Upper lobe of left lung (tissue), 6 donors: ENCODE measurements around the gene ABCC6. TPM values are rescaled to one million over a fixed set of nuclear protein-coding genes. Genes with fewer than 3 reads are reported as not detected.
"Not testable (repeated sequence)": the region's sequence is repeated elsewhere in the genome, so short reads cannot be mapped to it uniquely, and the experiment has no call there.

Experiments used
- ATAC-seq, 2 donors: fragments of 200-7000 bp; cut with Tn5 transposase; one replicate each; pipeline ENCODE4 v1.9.1; 2022; ENCODE audit warnings: mild to moderate bottlenecking in 2 of 2, moderate library complexity in 2 of 2; ENCODE audit not compliant: low FRiP score in 2 of 2
- DNase-seq, 2 donors: peaks; one replicate each; pipeline ENCODE4 v3.0.0-alpha.2; 2019 to 2020
- H3K27ac ChIP-seq, 4 donors: fragments of 200-600 bp; sonication (generic); one replicate each; pipeline ENCODE4 v1.5.1; 2016 to 2019
- H3K27me3 ChIP-seq, 4 donors: fragments of 200-600 bp; sonication (generic); one replicate each; pipeline ENCODE4 v1.5.1; 2017 to 2019
- H3K36me3 ChIP-seq, 4 donors: fragments of 200-600 bp; sonication (generic); one replicate each; pipeline ENCODE4 v1.5.1; 2016 to 2019
- H3K4me1 ChIP-seq, 4 donors: fragments of 200-600 bp; sonication (generic); one replicate each; pipeline ENCODE4 v1.5.1; 2018 to 2019
- H3K4me3 ChIP-seq, 4 donors: fragments of 200-600 bp; sonication (generic); one replicate each; pipeline ENCODE4 v1.5.1; 2017 to 2019; ENCODE audit warnings: mild to moderate bottlenecking in 2 of 4, moderate library complexity in 1 of 4
- H3K9me3 ChIP-seq, 4 donors: fragments of 200-600 bp; sonication (generic); one replicate each; pipeline ENCODE4 v1.5.1; 2018 to 2019
- WGBS, 2 donors: methylation state at CpG; one replicate each; pipeline ENCODE4 v1.1.5; 2017 to 2018; 5-methylcytosine and 5-hydroxymethylcytosine counted together
- total RNA-seq, 6 donors: library from RNA; depleted of rRNA in 4 of 6; stranded (reverse); fragments of >200 nt in 4 of 6; gene quantifications; one replicate each; pipeline versions ENCODE4 v1.1.0 to v1.2.1, GENCODE V29; 2016 to 2021
- donor health status: DM: no; HTN: no; CAD: no; lungs with moderate emphysema.
- donor health status: DM: no; HTN: yes; CAD: no; lungs with severe emphysema.

The ABCC6 gene
- 100 to 1,000 TPM in 1 of 6 donors, 10 to 100 TPM in 5; 31.9 to 148 (median 41.8) TPM for total RNA-seq

DNA sequence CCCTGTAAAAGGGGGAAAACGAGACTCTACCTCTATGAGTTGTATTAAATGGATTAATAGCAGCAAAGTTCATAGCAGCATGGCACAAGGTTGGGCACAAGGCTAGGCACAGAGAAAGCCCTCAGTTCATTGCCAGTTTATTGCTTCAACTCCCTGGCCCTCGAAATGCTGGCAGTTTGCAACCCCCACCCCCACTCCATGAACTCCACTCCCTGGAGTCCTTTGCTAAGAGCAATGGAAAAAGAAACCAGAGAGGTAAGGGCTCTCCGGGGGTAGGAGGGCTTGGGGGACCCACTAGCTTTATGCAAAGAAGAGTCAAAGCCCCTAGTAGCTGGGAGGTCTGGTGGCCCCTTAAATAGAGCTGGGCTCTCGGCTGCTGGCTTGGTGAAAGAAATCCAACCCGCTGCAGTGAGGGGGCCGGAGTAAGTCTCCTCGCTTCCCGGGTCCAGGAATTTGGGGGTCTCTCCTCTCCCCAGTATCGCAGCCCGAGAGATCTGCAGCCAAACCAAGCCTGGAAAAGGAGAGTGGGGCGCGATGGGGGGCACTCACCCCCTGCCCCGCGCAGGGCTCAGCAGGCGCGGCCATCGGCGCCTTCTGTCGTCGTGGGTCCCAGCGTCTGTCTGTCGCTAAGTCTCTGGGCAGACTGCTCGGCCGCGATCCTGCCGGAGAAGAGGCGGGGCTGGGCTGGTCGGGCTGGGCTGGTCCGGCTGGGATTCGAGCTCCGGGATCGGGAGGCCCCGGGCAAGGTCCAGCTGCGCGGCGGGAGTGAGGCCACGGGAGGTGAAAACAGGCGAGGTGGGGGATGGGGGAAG is at the start of gene ABCC6:
Gene ABCC6 (minus strand): TSS at position 645 of the 812 bp plus-strand sequence. CDS start 60 bp downstream, at position 585.
- H3K4me1 ChIP-seq, H3K36me3 ChIP-seq, H3K9me3 ChIP-seq, H3K27me3 ChIP-seq, DNase-seq: not testable (repeated sequence)
- H3K27ac ChIP-seq = peak within 1 kb of the TSS in 3 of 4 donors; percentile 4 to 58 (median 40)
- H3K4me3 ChIP-seq = peak within 1 kb of the TSS in 3 of 4 donors; percentile 33 to 41 (median 40)
- 45 to 93% methylated on average over 1 of the region's 38 CpGs for WGBS, 2 donors
- ATAC-seq = peak; percentile 95 to 96

DNA sequence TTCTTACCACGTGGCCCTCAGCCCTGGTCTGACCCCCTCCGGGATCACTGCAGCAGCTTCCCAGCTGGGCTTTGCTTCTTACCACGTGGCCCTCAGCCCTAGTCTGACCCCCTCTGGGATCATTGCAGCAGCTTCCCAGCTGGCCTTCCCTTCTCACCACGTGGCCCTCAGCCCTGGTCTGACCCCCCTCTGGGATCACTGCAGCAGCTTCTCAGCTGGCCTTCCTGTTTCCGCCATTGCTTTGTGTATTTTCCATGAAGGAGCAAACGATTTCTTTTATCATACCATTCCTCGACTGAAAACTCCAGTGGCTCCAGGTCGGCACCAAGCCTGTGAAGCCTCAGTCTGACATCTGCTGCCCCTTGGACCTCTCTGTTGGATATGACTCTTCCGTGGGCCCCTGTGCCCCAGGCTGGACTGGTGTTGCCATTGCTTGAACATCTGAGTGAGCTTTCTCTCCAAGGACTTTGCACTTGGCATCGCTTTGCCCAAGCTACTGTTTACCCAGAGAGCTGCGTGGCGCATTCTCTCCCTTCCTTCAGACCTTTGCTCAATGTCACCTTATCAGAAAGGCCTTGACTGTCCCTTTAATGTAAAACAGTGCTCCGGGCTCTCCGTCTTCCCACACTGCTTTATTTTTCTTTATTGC is 49.4 kb upstream of the ABCC6 start:
- WGBS, 2 donors = no CpG with 5 or more reads among the region's 14 CpGs
- H3K4me3 ChIP-seq, H3K27ac ChIP-seq, H3K36me3 ChIP-seq, ATAC-seq, H3K9me3 ChIP-seq, H3K4me1 ChIP-seq, DNase-seq, H3K27me3 ChIP-seq: not testable (repeated sequence)

DNA sequence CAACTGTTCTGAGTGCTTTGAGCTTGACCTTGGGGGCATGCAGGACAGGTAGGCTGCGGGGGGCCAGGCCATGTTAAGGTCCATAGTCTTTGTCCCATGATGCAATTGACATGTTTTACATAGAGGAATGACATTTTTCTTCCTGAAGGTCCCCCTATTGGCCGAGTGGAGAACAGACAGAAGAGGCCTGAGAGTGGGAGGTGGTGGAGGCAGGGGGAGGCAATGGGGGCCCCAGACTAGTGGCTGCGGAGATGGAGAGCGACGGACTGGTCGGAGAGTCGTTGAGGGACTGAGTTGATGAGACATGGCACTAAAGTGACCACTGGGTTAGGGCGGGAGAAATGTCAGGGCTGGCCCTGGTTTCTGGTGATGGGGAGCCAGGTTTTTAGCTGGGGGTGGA is 48.4 kb upstream of the ABCC6 start:
- not testable (repeated sequence) for H3K4me1 ChIP-seq, H3K27ac ChIP-seq, H3K36me3 ChIP-seq, H3K9me3 ChIP-seq, H3K4me3 ChIP-seq, DNase-seq, ATAC-seq, H3K27me3 ChIP-seq
- no CpG with 5 or more reads among the region's 8 CpGs for WGBS, 2 donors

DNA sequence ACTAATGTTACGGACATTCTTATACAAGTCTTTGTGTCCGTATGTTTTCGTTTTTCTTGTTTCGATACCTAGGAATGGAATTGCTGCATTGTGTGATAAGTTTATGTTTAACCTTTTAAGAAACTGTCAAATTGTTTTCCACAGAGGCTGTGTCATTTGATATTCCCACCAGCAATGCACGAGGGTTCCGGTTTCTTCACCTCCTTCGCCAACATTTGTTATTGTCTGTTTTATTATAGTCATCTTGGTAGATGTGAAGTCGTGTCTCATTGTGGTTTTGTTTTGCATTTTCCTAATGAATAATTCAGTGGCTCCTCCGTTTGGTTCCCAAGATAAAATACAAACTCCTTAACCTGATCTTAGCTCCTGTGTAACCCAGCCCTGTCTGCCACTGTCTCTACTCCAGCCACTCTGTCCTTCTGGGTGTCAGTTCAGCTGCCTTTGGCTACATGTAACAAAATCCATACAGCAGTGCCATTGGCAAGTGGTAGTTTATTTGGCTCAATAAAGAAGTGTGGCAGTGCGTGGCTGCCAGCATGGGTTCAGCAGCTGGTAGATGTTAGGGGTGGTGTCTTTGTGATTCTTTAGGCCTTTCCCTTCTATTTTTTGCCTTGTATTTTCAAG is 45.0 kb upstream of the ABCC6 start:
- DNase-seq, H3K36me3 ChIP-seq, H3K27ac ChIP-seq, H3K27me3 ChIP-seq, ATAC-seq, H3K4me3 ChIP-seq, H3K9me3 ChIP-seq, H3K4me1 ChIP-seq: not testable (repeated sequence)
- 96 to 97% methylated on average over 9 of the region's 10 CpGs for WGBS, 2 donors

DNA sequence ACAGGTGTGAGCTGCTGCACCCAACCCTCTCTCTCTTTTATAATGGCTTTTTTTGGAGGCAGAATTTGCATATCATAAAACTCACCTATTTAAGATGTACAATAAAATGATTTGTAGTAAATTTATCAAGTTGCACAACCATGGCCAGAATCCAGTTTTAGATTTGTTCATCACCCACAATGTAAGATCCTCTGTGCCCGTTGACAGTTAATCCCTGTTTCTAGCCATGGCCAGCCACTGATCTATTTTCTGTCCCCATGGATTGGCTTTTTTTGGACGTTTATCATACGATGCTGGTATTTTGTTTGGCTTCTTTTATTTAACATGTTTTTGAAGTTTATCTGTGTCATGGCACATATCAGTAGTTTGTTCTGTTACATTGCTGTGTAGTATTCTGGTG is 44.4 kb upstream of the ABCC6 start:
- ATAC-seq, DNase-seq, H3K27ac ChIP-seq, H3K27me3 ChIP-seq, H3K4me3 ChIP-seq, H3K9me3 ChIP-seq, H3K4me1 ChIP-seq, H3K36me3 ChIP-seq: not testable (repeated sequence)
- no CpG with 5 or more reads among the region's 3 CpGs for WGBS, 2 donors

DNA sequence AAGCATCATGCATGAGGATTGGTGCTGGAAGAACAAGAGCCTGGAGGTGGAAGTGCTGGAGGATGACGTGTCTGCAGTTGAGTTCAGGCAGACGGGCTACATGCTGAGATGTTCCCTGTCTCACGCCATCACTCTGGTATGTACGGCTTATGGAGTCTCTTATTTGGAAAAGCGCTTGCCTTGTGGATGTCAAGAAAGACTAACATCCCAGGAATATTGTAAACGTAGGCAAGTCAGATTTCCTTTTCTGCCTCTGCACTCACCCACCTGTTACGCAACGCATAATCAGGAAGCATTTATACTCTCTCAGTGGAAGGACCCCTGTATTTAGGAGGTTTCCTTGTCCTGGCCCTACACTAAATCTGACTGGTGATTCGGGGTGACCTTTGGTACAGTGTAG is 41.8 kb upstream of the ABCC6 start:
- WGBS, 2 donors = 68 to 76% methylated on average over 5 of the region's 9 CpGs
- not testable (repeated sequence) for H3K27ac ChIP-seq, ATAC-seq, H3K4me1 ChIP-seq, H3K27me3 ChIP-seq, DNase-seq, H3K9me3 ChIP-seq, H3K36me3 ChIP-seq, H3K4me3 ChIP-seq

DNA sequence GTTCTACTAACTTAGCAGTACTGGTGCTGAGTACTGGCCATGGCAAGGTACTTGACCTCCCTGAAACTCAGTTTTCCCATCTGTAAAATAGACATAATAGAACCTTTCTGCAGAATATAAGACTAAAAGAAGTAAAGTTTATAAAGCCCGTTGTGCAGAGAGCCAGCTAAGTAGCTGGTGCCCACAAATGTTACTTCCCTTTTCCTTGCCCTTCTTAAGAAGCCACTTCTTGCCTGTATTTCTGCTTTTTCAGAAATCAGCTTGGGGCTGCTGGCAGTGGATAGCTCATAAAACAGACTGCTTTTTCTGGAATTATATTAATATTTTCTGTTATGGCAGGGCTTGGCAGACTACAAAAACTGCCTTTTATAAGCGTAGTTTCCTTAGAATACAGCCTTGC is 40.7 kb upstream of the ABCC6 start:
- WGBS, 2 donors = 40% methylated on average over 1 of the region's 2 CpGs; no CpG with 5 or more reads in 1 of the 2 donors
- H3K36me3 ChIP-seq, H3K27me3 ChIP-seq, H3K4me3 ChIP-seq, H3K4me1 ChIP-seq, H3K9me3 ChIP-seq, DNase-seq, H3K27ac ChIP-seq: not testable (repeated sequence)
- peak in 1 of 2 donors; percentile 26 for ATAC-seq

DNA sequence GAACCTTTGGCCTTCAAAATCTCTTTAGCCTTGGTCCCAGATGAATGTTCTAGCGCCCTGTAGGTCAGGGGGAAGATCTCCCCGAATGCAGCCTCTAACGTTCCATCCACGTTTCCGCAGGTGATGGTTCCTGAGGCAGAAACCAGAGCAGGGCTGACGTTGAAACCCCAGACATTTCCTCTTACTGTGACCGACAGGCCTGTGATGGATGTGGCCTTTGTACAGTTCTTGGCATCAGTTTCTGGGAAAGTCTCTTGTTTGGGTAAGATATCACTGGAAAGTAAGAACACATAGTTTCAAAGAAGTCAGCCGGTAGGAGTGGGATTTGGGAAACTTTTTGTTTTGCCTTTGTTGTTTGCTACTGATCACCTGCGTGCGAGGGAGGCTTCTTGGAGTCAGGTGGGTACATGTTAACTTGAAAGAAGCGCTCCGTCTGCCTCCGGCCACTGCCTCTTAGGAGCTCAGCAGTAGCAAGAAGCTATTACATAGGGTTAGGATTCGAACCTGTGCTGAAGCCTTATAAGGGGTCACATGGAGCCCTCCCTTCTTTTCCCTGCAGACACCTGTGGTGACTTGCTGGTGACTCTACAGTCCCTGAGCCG is 39.8 kb upstream of the ABCC6 start:
- not testable (repeated sequence) for H3K27me3 ChIP-seq, H3K27ac ChIP-seq, H3K9me3 ChIP-seq, DNase-seq, H3K4me3 ChIP-seq, ATAC-seq, H3K4me1 ChIP-seq, H3K36me3 ChIP-seq
- whole genome bisulfite sequencing, 2 donors = 76 to 78% methylated on average over 4 to 7 of the region's 15 CpGs

DNA sequence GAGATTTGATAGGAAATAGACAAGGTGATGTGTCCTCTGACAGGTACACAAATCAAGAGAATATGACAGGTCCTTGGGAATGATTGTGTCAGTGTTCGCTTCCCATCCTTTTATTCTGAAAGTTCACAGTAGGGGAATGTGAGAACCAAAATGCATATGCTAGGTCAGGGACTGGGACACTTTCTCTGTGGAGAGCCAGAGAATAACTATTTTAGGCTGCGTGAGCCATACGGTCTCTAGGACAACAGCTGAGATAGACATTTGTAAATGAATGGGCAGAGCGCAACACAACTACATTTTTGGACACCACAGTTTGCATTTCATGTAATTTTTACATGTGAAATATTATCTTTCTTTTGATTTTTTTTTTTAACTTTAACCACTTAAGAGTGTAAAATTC is 36.7 kb upstream of the ABCC6 start:
- not testable (repeated sequence) for H3K4me1 ChIP-seq, H3K4me3 ChIP-seq, H3K27me3 ChIP-seq, DNase-seq, H3K9me3 ChIP-seq, H3K27ac ChIP-seq, ATAC-seq, H3K36me3 ChIP-seq
- WGBS, 2 donors = 100% methylated on average over 1 of the region's 4 CpGs; no CpG with 5 or more reads in 1 of the 2 donors

DNA sequence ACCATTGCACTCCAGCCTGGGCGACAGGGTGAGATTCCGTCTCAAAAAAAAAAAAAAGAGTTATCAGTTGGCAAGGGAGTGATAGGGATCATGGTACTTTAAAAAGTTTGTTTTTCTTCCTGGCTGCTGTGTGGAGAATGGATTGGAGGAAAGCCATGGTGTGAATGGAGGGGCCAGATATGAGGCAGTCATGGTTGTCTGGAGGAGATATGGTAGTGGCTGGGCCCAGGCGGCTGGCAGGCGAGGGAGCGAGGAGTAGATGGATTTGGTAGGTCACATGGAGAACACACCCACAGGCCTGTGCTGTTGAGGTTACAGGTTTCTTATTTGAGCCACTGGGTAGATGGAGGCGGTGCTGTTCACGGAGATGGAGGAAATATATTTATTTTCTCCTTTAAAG is 35.5 kb upstream of the ABCC6 start:
- WGBS, 2 donors = 77 to 78% methylated on average over 4 to 7 of the region's 7 CpGs
- DNase-seq (peak in 1 of 2 donors; percentile 46), ATAC-seq (peak in 1 of 2 donors; percentile 44)
- not testable (repeated sequence) for H3K27me3 ChIP-seq, H3K9me3 ChIP-seq, H3K36me3 ChIP-seq, H3K4me3 ChIP-seq, H3K4me1 ChIP-seq, H3K27ac ChIP-seq

DNA sequence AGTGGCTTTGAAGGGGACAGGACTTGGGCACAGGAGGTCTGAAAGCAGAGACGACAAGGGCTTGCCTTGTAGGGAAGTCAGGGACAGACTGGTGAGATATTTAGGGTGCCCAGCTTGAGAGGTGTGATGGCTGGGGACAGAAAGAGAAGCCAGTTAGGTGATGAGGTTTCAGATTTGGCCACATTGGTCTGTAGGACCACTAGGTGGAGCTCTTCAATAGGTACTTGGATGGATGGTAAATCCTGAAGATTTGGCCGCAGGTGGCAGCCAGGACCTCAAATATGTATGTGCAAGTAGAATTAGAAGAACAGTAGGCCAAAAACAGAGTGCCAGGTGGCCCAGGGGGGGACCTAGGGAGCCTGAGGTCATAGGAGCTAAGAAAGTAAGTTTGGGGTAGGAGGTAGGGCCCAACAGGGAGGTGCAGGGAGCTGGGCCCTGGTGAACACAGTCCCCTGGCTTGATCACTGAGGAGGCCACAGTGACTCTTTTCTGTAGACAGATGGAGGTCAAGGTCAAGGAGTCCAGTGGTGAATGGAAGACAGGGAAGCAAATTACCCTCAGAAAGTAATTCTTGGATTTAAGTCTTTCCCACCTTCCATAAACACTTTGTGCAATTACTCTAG is 34.1 kb upstream of the ABCC6 start:
- not testable (repeated sequence) for H3K36me3 ChIP-seq, H3K27me3 ChIP-seq, H3K4me3 ChIP-seq, H3K27ac ChIP-seq, ATAC-seq, H3K9me3 ChIP-seq, DNase-seq, H3K4me1 ChIP-seq
- 29 to 36% methylated on average over 1 to 2 of the region's 2 CpGs for WGBS, 2 donors

DNA sequence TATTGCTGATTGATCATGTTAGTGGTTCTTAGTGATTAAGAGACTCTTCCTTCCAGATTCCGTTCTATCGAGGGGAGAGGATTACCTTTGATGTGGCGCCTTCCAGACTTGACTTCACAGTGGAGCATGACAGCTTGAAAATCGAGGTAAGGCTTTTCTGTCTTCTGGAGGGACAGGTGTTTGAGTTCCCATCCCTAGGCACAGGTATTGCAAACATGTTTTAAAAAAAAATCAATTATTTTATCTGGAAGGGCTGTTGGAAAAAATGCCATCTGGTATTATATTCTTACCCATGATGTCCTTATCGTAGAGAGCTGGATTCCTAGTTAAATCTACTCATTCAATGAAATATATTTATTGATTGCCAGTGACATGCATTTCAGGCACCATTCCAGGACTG is 29.1 kb upstream of the ABCC6 start:
- H3K27ac ChIP-seq, DNase-seq, H3K36me3 ChIP-seq, ATAC-seq, H3K27me3 ChIP-seq, H3K9me3 ChIP-seq, H3K4me3 ChIP-seq, H3K4me1 ChIP-seq: not testable (repeated sequence)
- WGBS, 2 donors = no CpG with 5 or more reads among the region's 5 CpGs
